Neural crest cell (in vitro differentiated cells): Measurements from ENCODE around the gene CLBA1. TPM values are rescaled to one million over a fixed set of nuclear protein-coding genes. Genes with fewer than 3 reads are reported as not detected.
"Not testable (repeated sequence)": the region's sequence is repeated elsewhere in the genome, so short reads cannot be mapped to it uniquely, and the experiment has no call there.

ENCODE experiments used
- DNase-seq: peaks from one replicate; pipeline ENCODE4 v3.0.0; 2021; ENCODE audit warnings: low read depth, mixed read lengths, low spot score
- H3K27ac Mint-ChIP-seq: one replicate; pipeline ENCODE4 v1.8.0; 2021; ENCODE audit warnings: mild to moderate bottlenecking, mixed read lengths; ENCODE audit not compliant: unreplicated experiment
- H3K27me3 Mint-ChIP-seq: 2 replicates; pipeline ENCODE4 v1.8.0; 2021; ENCODE audit warnings: low read depth, mild to moderate bottlenecking, mixed read lengths
- H3K36me3 Mint-ChIP-seq: 2 replicates; pipeline ENCODE4 v1.8.0; 2021; ENCODE audit warnings: low read depth, mild to moderate bottlenecking, mixed read lengths
- H3K4me1 Mint-ChIP-seq: 2 replicates; pipeline ENCODE4 v1.8.0; 2021; ENCODE audit warnings: mixed read lengths
- H3K4me3 Mint-ChIP-seq: one replicate; pipeline ENCODE4 v1.8.0; 2021; ENCODE audit warnings: mild to moderate bottlenecking, mixed read lengths
- H3K9me3 Mint-ChIP-seq: 2 replicates; pipeline ENCODE4 v1.8.0; 2021; ENCODE audit warnings: mixed read lengths
- total RNA-seq: library from RNA; stranded (reverse); gene quantifications from 2 replicates; pipeline ENCODE4 v1.2.1, GENCODE V29; 2021
- TF ChIP-seq, protein P1 (sequence below): fragments of 200-600 bp; sonication (generic); conservative IDR thresholded peaks from 2 replicates; pipeline ENCODE4 v1.5.0; 2021; ENCODE audit warnings: antibody characterized with exemption, mild to moderate bottlenecking

CLBA1 gene
- total RNA-seq, 1 donor from 2014 or later, result 14.1 TPM

DNA sequence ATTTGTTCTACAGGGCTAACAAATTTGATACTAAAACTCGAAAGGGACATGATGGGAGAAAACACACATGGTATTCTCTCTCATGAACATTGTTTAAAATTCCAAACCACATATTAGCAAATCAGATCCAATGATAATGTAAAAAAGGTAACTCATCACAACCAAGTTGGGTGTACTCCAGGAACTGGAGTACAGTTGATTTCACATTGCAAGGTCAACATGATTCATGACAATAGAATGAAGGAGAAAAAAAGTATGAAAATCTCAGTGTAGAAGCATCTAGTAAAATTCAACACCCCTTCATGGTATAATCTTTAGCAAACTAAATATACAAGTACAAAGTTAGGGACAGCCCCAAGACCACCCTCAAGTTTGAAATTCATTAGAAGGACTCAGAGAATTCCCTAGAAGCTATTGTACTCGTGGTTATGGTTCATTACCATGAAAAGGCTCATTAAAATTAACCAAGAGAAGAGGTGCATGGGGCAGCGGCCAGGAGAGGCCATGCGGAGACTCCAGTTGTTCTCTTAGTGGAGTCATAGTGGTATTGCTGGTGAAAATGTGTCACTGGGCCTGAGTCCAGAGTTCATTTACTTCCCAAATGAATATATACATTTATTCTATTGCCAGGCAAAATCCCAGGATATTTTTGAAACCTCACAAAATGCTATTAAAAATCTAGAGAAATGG lies 38.3 kb downstream of the CLBA1 start:
- H3K4me1 Mint-ChIP-seq, result peaks cover 23% of the 10 kb centered on the region
- no peak overlapping the region for H3K27ac Mint-ChIP-seq
- TF ChIP-seq, protein P1, sequence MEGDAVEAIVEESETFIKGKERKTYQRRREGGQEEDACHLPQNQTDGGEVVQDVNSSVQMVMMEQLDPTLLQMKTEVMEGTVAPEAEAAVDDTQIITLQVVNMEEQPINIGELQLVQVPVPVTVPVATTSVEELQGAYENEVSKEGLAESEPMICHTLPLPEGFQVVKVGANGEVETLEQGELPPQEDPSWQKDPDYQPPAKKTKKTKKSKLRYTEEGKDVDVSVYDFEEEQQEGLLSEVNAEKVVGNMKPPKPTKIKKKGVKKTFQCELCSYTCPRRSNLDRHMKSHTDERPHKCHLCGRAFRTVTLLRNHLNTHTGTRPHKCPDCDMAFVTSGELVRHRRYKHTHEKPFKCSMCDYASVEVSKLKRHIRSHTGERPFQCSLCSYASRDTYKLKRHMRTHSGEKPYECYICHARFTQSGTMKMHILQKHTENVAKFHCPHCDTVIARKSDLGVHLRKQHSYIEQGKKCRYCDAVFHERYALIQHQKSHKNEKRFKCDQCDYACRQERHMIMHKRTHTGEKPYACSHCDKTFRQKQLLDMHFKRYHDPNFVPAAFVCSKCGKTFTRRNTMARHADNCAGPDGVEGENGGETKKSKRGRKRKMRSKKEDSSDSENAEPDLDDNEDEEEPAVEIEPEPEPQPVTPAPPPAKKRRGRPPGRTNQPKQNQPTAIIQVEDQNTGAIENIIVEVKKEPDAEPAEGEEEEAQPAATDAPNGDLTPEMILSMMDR, result no peak
- peak overlapping the region; percentile 67 for H3K4me3 Mint-ChIP-seq
- no peak for DNase-seq
- H3K36me3 Mint-ChIP-seq, result peaks cover 2% of the 10 kb centered on the region
- no peaks in the 10 kb centered on the region for H3K9me3 Mint-ChIP-seq
- peaks cover 9% of the 10 kb centered on the region for H3K27me3 Mint-ChIP-seq

- no peak for DNase-seq
- H3K36me3 Mint-ChIP-seq, result no peaks in the 10 kb centered on the region
- no peaks in the 10 kb centered on the region for H3K9me3 Mint-ChIP-seq
- peak overlapping the region; percentile 54 for H3K4me3 Mint-ChIP-seq
- TF ChIP-seq, protein P1, result no peak
- peaks cover 11% of the 10 kb centered on the region for H3K4me1 Mint-ChIP-seq
- peaks cover 9% of the 10 kb centered on the region for H3K27me3 Mint-ChIP-seq
- H3K27ac Mint-ChIP-seq, result no peak overlapping the region
Measured at GRCh38 chr14:105025429-105025828, 39.8 kb downstream of the CLBA1 start.

DNA sequence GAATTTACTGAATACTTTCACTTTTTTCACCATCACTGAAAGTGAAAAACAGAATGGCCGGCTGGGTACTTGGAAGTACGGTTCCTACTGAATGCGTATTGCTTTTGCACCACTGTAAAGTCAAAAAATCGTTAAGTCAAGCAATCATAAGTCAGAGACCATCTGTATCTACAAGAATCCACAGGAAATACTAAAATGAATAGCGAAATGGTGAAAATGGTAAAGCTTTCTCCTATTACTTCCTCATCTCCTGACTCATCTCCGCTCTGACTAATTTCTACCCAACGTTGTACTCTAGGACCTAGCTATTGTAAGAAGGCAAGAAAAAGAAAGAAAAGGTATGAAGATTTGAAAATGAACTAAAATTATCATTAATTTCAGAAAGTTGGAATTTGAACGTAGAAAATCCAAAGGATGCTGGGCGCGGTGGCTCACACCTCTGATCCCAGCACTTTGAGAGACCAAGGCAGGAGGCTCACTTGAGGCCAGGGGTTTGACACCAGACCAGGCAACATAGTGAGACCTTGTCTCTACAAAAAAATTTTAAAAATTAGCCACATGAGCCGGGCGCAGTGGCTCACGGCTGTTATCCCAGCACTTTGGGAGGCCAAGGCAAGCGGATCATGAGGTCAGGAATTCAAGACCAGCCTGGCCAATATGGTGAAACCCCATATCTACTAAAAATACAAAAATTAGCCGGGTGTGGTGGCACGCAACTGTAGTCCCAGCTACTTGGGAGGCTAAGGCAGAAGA lies 40.6 kb downstream of the CLBA1 start:
- Mint-ChIP-seq H3K9me3 (no peaks in the 10 kb centered on the region), H3K4me1 (peaks cover 11% of the 10 kb centered on the region), H3K27me3 (peaks cover 14% of the 10 kb centered on the region), H3K4me3 (no peak overlapping the region), H3K27ac (no peak overlapping the region), H3K36me3 (no peaks in the 10 kb centered on the region)
- TF ChIP-seq, protein P1, result no peak
- DNase-seq, result no peak

DNA sequence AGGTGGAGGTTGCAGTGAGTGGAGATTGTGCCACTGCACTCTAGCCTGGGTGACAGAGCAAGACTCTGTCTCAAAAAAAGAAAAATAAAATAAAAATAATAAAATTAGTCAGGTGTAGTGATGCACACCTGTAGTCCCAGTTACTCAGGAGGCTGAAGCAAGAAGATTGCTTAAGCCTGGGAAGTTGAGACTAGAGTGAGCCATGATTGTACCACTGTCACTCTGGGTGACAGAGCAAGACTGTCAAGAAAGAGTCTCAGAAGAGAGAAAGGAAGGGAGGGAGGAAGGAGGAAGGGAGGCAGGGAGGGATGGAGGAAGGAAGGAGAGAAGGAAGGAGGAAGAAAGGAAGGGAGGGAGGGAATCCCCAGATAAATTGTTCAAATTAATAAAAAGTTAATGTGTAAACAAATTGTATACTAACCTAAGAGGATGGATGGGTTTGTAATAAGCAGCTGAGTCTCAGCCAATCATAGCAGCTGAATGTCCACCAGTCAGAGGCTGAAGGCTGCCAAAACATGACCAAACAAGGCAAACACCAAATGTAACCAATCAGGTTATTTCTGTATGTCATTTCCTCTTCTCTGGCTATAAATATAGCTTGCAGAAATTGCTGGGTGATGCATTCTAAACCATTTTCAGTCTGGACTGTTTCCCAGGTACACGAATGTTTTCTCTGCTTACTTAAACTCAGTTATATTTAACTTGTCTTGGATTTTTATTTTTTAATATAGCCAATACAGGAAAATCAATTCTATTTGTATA lies 41.4 kb downstream of the CLBA1 start:
- H3K27me3 Mint-ChIP-seq, result peaks cover 16% of the 10 kb centered on the region
- H3K4me3 Mint-ChIP-seq, result no peak overlapping the region
- DNase-seq, result no peak
- peaks cover 5% of the 10 kb centered on the region for H3K4me1 Mint-ChIP-seq
- H3K36me3 Mint-ChIP-seq, result no peaks in the 10 kb centered on the region
- H3K9me3 Mint-ChIP-seq, result no peaks in the 10 kb centered on the region
- TF ChIP-seq, protein P1, result no peak
- H3K27ac Mint-ChIP-seq, result no peak overlapping the region

DNA sequence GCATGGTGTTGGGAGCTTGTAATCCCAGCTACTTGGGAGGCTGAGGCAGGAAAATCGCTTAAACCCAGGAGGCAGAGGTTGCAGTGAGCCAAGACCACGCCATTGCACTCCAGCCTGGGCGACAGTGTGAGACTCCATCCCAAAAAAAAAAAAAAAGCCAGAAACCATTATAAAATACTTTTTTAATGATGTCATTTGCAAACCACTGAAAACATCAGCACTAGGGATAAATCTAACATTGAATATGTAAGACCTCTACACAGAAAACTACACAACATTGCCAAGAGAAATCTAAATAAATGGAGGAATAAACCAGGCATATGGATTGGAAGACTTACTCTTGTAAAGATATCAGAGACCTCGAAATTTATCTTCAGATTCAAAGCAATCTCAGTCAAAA lies 42.1 kb downstream of the CLBA1 start:
- not testable (repeated sequence) for DNase-seq, H3K9me3 Mint-ChIP-seq

More for the DNA sequence above, 42.1 kb downstream of the CLBA1 start:
- not testable (repeated sequence) for H3K4me3 Mint-ChIP-seq, H3K27ac Mint-ChIP-seq, H3K36me3 Mint-ChIP-seq, H3K4me1 Mint-ChIP-seq
- peaks cover 22% of the 10 kb centered on the region for H3K27me3 Mint-ChIP-seq
